GM23338 (cell line): Measurements from ENCODE around the gene SCUBE2. TPM values are rescaled to one million over a fixed set of nuclear protein-coding genes. Genes with fewer than 3 reads are reported as not detected.

Experiments used
- ATAC-seq: fragments of 200-7000 bp; cut with Tn5 transposase; 3 replicates; pipeline ENCODE4 v1.9.1; 2020
- DNase-seq: peaks from one replicate; pipeline ENCODE4 v3.0.0-alpha.2; 2015; ENCODE audit warnings: low spot score
- H2AFZ ChIP-seq: fragments of 200-600 bp; sonication (generic); 2 replicates; pipeline ENCODE4 v1.8.0; 2016; ENCODE audit warnings: antibody characterized with exemption, mild to moderate bottlenecking, moderate library complexity
- H3F3A ChIP-seq: fragments of 200-600 bp; sonication (generic); replicated peaks from 2 replicates; pipeline ENCODE4 v1.8.0; 2017; ENCODE audit warnings: antibody characterized with exemption, mixed run types, low read depth
- H3K27ac ChIP-seq: fragments of 200-600 bp; sonication (generic); 2 replicates; pipeline ENCODE4 v1.6.1; 2016; ENCODE audit warnings: low read depth
- H3K27me3 ChIP-seq: fragments of 200-600 bp; sonication (generic); 2 replicates; pipeline ENCODE4 v1.8.0; 2016; ENCODE audit warnings: mild to moderate bottlenecking, mixed run types, moderate library complexity; ENCODE audit not compliant: insufficient read depth
- H3K36me3 ChIP-seq: fragments of 200-600 bp; sonication (generic); 2 replicates; pipeline ENCODE4 v1.8.0; 2016; ENCODE audit warnings: mild to moderate bottlenecking; ENCODE audit not compliant: insufficient read depth
- H3K4me1 ChIP-seq: fragments of 200-600 bp; sonication (generic); 2 replicates; pipeline ENCODE4 v1.8.0; 2016; ENCODE audit warnings: mild to moderate bottlenecking, moderate library complexity; ENCODE audit not compliant: insufficient read depth
- H3K4me2 ChIP-seq: fragments of 200-600 bp; sonication (generic); 2 replicates; pipeline ENCODE4 v1.7.1; 2017; ENCODE audit warnings: mixed run types
- H3K4me3 ChIP-seq: fragments of 200-600 bp; sonication (generic); 2 replicates; pipeline ENCODE4 v1.6.1; 2016; ENCODE audit warnings: mixed run types
- H3K79me2 ChIP-seq: fragments of 200-600 bp; sonication (generic); replicated peaks from 2 replicates; pipeline ENCODE4 v1.8.0; 2017; ENCODE audit warnings: mild to moderate bottlenecking; ENCODE audit not compliant: insufficient read depth
- H3K9me2 ChIP-seq: fragments of 200-600 bp; sonication (generic); 2 replicates; pipeline ENCODE4 v1.8.0; 2017; ENCODE audit not compliant: insufficient read depth
- H4K20me1 ChIP-seq: fragments of 200-600 bp; sonication (generic); replicated peaks from 2 replicates; pipeline ENCODE4 v1.8.0; 2017; ENCODE audit warnings: mild to moderate bottlenecking; ENCODE audit not compliant: insufficient read depth
- H3K27ac Mint-ChIP-seq: 2 replicates; pipeline ENCODE4 v1.8.0; 2020; ENCODE audit warnings: inconsistent platforms, mild to moderate bottlenecking, moderate library complexity, mixed read lengths
- H3K27me3 Mint-ChIP-seq: 3 replicates; pipeline ENCODE4 v1.8.0; 2022; ENCODE audit warnings: low read depth, mild to moderate bottlenecking, moderate library complexity, mixed read lengths, inconsistent platforms; ENCODE audit not compliant: insufficient read depth, poor library complexity
- H3K36me3 Mint-ChIP-seq: 3 replicates; pipeline ENCODE4 v1.8.0; 2021; ENCODE audit warnings: low read depth, mild to moderate bottlenecking, inconsistent platforms, moderate library complexity, mixed read lengths
- H3K4me1 Mint-ChIP-seq: 3 replicates; pipeline ENCODE4 v1.8.0; 2020; ENCODE audit warnings: mild to moderate bottlenecking, inconsistent platforms, mixed read lengths
- H3K4me3 Mint-ChIP-seq: 3 replicates; pipeline ENCODE4 v1.8.0; 2021; ENCODE audit warnings: moderate library complexity, mild to moderate bottlenecking, inconsistent platforms, mixed read lengths
- H3K9me3 Mint-ChIP-seq: 3 replicates; pipeline ENCODE4 v1.8.0; 2020; ENCODE audit warnings: moderate library complexity, mild to moderate bottlenecking, inconsistent platforms, mixed read lengths
- CREB1 ChIP-seq: fragments of 250-450 bp; sonication (Bioruptor Pico); IDR thresholded peaks from 2 replicates; pipeline ENCODE4 v1.5.0; 2020; ENCODE audit warnings: low read depth, mild to moderate bottlenecking, moderate library complexity
- CTCF ChIP-seq, 2 experiments: fragments of 200-600 bp in 1 of 2; sonication (generic) in 1 of 2; conservative IDR thresholded peaks; 2 replicates each; pipeline versions ENCODE4 v1.5.1 to v1.6.1; 2016 to 2017; ENCODE audit warnings: antibody characterized with exemption in 2 of 2, low read depth in 2 of 2, mild to moderate bottlenecking in 2 of 2, moderate library complexity in 1 of 2
- EZH2 ChIP-seq: fragments of 200-600 bp; sonication (generic); IDR thresholded peaks from one replicate; pipeline ENCODE4 v1.8.0; 2017; ENCODE audit warnings: antibody characterized with exemption, mild to moderate bottlenecking, low read depth; ENCODE audit not compliant: unreplicated experiment
- NANOG ChIP-seq: IDR thresholded peaks from 2 replicates; pipeline ENCODE4 v1.6.1; 2016; ENCODE audit warnings: antibody characterized with exemption, borderline replicate concordance
- POLR2AphosphoS5 ChIP-seq: IDR thresholded peaks from 2 replicates; pipeline ENCODE4 v1.6.1; 2016; ENCODE audit warnings: antibody characterized with exemption, low read depth
- STAT1 ChIP-seq: IDR thresholded peaks from one replicate; pipeline ENCODE4 v1.6.1; 2016; ENCODE audit warnings: antibody characterized with exemption; ENCODE audit not compliant: unreplicated experiment
- ZNF114 ChIP-seq: fragments of 250-450 bp; sonication (Bioruptor Pico); IDR thresholded peaks from 2 replicates; pipeline ENCODE4 v1.5.0; 2020; ENCODE audit warnings: mild to moderate bottlenecking, moderate library complexity
- ZNF331 ChIP-seq: fragments of 250-450 bp; sonication (Bioruptor Pico); IDR thresholded peaks from 2 replicates; pipeline ENCODE4 v1.5.0; 2020; ENCODE audit warnings: low read depth, mild to moderate bottlenecking, moderate library complexity
- ZNF462 ChIP-seq: fragments of 250-450 bp; sonication (Bioruptor Pico); IDR thresholded peaks from 2 replicates; pipeline ENCODE4 v1.5.0; 2020; ENCODE audit warnings: mild to moderate bottlenecking, moderate library complexity
- polyA plus RNA-seq: library from polyadenylated mRNA; unstranded; fragments of >200 nt; fragmentation: Nextera tagmentation; extraction: Ambion mirVana; gene quantifications from 2 replicates; pipeline ENCODE4 v1.2.1, GENCODE V29; 2016
- total RNA-seq: library from RNA; depleted of rRNA; stranded (reverse); fragments of >200 nt; shearing (Covaris generic); gene quantifications from 2 replicates; pipeline ENCODE4 v1.2.3, GENCODE V29; 2014

SCUBE2 gene
- total and polyA plus RNA-seq, 2 experiments from 2014 or later: 0.47 to 0.63 TPM

GRCh38 chr11:9015677-9016076 is 75.7 kb downstream of the SCUBE2 start:
- no peak overlapping the region for H3K4me2 ChIP-seq
- ATAC-seq (peak; percentile 97), DNase-seq (peak; percentile 92)
- no peak overlapping the region for H3K4me3 ChIP-seq
- H3K27ac Mint-ChIP-seq: no peak overlapping the region
- no peaks in the 10 kb centered on the region for H3K79me2 ChIP-seq
- no peaks in the 10 kb centered on the region; the same call in 2 of the 3 replicates for H3K36me3 Mint-ChIP-seq
- H3K4me1 Mint-ChIP-seq: peaks cover 5% of the 10 kb centered on the region; the same call in 1 of the 3 replicates
- H3K27me3 ChIP-seq: no peaks in the 10 kb centered on the region
- no peaks in the 10 kb centered on the region for H3K4me1 ChIP-seq
- no peaks in the 10 kb centered on the region for H3F3A ChIP-seq
- no peak overlapping the region for H3K4me3 Mint-ChIP-seq
- peaks cover 3% of the 10 kb centered on the region for H3K27me3 Mint-ChIP-seq
- no peak for TF ChIP-seq STAT1
- TF ChIP-seq POLR2AphosphoS5: no peak
- no peak for TF ChIP-seq NANOG
- TF ChIP-seq CTCF (conservative IDR thresholded peaks at IDR 0.05; ENCODE audit: low read depth in 2 of 2): peak; percentile 80 to 90
- TF ChIP-seq ZNF114 (CRISPR knock-in tag): no peak
- no peak for TF ChIP-seq EZH2
- no peak for TF ChIP-seq ZNF331 (CRISPR knock-in tag)
- TF ChIP-seq CREB1: no peak
- H4K20me1 ChIP-seq: no peaks in the 10 kb centered on the region
- H3K27ac ChIP-seq: no peak overlapping the region
- H3K36me3 ChIP-seq: no peaks in the 10 kb centered on the region
- H2AFZ ChIP-seq: no peak overlapping the region
- H3K9me2 ChIP-seq: 0 out of 2 replicates have a peak, but pooled peaks cover 3% of the 10 kb centered on the region
- H3K9me3 Mint-ChIP-seq: peaks cover 5% of the 10 kb centered on the region; the same call in 1 of the 3 replicates

- no peak overlapping the region for H3K27ac ChIP-seq
- DNase-seq (no peak), ATAC-seq (no peak)
- H3K79me2 ChIP-seq: no peaks in the 10 kb centered on the region
- H2AFZ ChIP-seq: no peak overlapping the region
- no peaks in the 10 kb centered on the region for H3K27me3 ChIP-seq
- Mint-ChIP-seq H3K36me3 (no peaks in the 10 kb centered on the region; the same call in 2 of the 3 replicates), H3K4me1 (peaks cover 5% of the 10 kb centered on the region; the same call in 1 of the 3 replicates), H3K27ac (no peak overlapping the region), H3K9me3 (peaks cover 8% of the 10 kb centered on the region; the same call in 1 of the 3 replicates), H3K4me3 (no peak overlapping the region), H3K27me3 (peaks cover 3% of the 10 kb centered on the region)
- H3K36me3 ChIP-seq: no peaks in the 10 kb centered on the region
- no peaks in the 10 kb centered on the region for H3F3A ChIP-seq
- no peak overlapping the region for H3K4me3 ChIP-seq
- no peaks in the 10 kb centered on the region for H3K4me1 ChIP-seq
- 0 out of 2 replicates have a peak, but pooled peaks cover 3% of the 10 kb centered on the region for H3K9me2 ChIP-seq
- H3K4me2 ChIP-seq: no peak overlapping the region
- no peaks in the 10 kb centered on the region for H4K20me1 ChIP-seq
- TF ChIP-seq STAT1 (no peak), ZNF462 (CRISPR knock-in tag) (no peak), CTCF (conservative IDR thresholded peaks at IDR 0.05; ENCODE audit: low read depth in 2 of 2) (no peak), EZH2 (no peak)
Measured at GRCh38 chr11:9014826-9015225, 76.6 kb downstream of the SCUBE2 start.
